ENCODE measurements around the gene TRPM2. TPM values are rescaled to one million over a fixed set of nuclear protein-coding genes. Genes with fewer than 3 reads are reported as not detected.
A peak's percentile ranks its signal among the peaks of the same experiment; 100 is the strongest.

Gene TRPM2
- total RNA-seq, 4 donors from 2014 or later, result 1.1 to 27.2 (median 3.3) TPM

- DNase-seq, result peak in 1 of 3 donors; percentile 26
- TF ChIP-seq POLR2A (IDR thresholded peaks at IDR 0.05), result no peak
- TF ChIP-seq CTCF (IDR thresholded peaks at IDR 0.05), result no peak
- Histone ChIP-seq H3K36me3 (no peaks in the 10 kb centered on the region), H3K4me3 (no peak overlapping the region), H3K27me3 (no peaks in the 10 kb centered on the region), H3K27ac (no peak overlapping the region), H3K9me3 (no peaks in the 10 kb centered on the region), H3K4me1 (no peaks in the 10 kb centered on the region)
Observed at GRCh38 chr21:44441041-44441400, 87.6 kb downstream of the TRPM2 start.

- Histone ChIP-seq H3K4me1 (no peaks in the 10 kb centered on the region), H3K9me3 (no peaks in the 10 kb centered on the region), H3K27me3 (no peaks in the 10 kb centered on the region), H3K36me3 (no peaks in the 10 kb centered on the region), H3K27ac (no peak overlapping the region), H3K4me3 (no peak overlapping the region)
- DNase-seq, result peak in 1 of 3 donors; percentile 26
- no peak for TF ChIP-seq POLR2A (IDR thresholded peaks at IDR 0.05)
- TF ChIP-seq CTCF (IDR thresholded peaks at IDR 0.05), result no peak
Observed at GRCh38 chr21:44441581-44442265, 88.3 kb downstream of the TRPM2 start.

- Histone ChIP-seq H3K27me3 (no peaks in the 10 kb centered on the region), H3K36me3 (no peaks in the 10 kb centered on the region), H3K9me3 (no peaks in the 10 kb centered on the region), H3K27ac (no peak overlapping the region), H3K4me3 (no peak overlapping the region), H3K4me1 (no peaks in the 10 kb centered on the region)
- TF ChIP-seq CTCF (IDR thresholded peaks at IDR 0.05), result no peak
- TF ChIP-seq POLR2A (IDR thresholded peaks at IDR 0.05), result no peak
- DNase-seq, result peak in 1 of 3 donors; percentile 27
Observed at GRCh38 chr21:44442266-44443125, 89.1 kb downstream of the TRPM2 start.

GRCh38 chr21:44443291-44443890, 90.0 kb downstream of the TRPM2 start:
- Histone ChIP-seq H3K27me3 (no peaks in the 10 kb centered on the region), H3K4me1 (no peaks in the 10 kb centered on the region), H3K9me3 (no peaks in the 10 kb centered on the region), H3K36me3 (no peaks in the 10 kb centered on the region), H3K4me3 (no peak overlapping the region), H3K27ac (no peak overlapping the region)
- DNase-seq, result no peak
- no peak for TF ChIP-seq CTCF (IDR thresholded peaks at IDR 0.05)
- TF ChIP-seq POLR2A (IDR thresholded peaks at IDR 0.05), result no peak

GRCh38 chr21:44443891-44444285, 90.5 kb downstream of the TRPM2 start:
- H3K27me3 ChIP-seq, result no peaks in the 10 kb centered on the region
- H3K4me3 ChIP-seq, result no peak overlapping the region
- no peaks in the 10 kb centered on the region for H3K9me3 ChIP-seq
- H3K4me1 ChIP-seq, result no peaks in the 10 kb centered on the region
- DNase-seq, result peak in 1 of 3 donors; percentile 41
- H3K36me3 ChIP-seq, result no peaks in the 10 kb centered on the region
- TF ChIP-seq CTCF (IDR thresholded peaks at IDR 0.05) (no peak), POLR2A (IDR thresholded peaks at IDR 0.05) (no peak)
- no peak overlapping the region for H3K27ac ChIP-seq

Data from Peyer's patch (tissue), 4 donors.